HepG2 (cell line): ENCODE data around the gene FGFR3. TPM values are rescaled to one million over a fixed set of nuclear protein-coding genes. Genes with fewer than 3 reads are reported as not detected.
A peak's percentile ranks its signal among the peaks of the same experiment; 100 is the strongest.

ENCODE experiments used
- AKAP8 ChIP-seq: sonication (generic); formaldehyde crosslinking; IDR thresholded peaks from 2 replicates; pipeline ENCODE4 v1.5.1; 2020; ENCODE audit warnings: mild to moderate bottlenecking, missing genetic modification reagents
- EP300 ChIP-seq, 3 experiments: sonication (generic) in 1 of 3; formaldehyde crosslinking in 1 of 3; IDR thresholded peaks; 2 replicates each; pipeline versions ENCODE4 v1.5.1 to v1.6.1; 2011 to 2020; ENCODE audit warnings: low read depth in 2 of 3, low read length in 2 of 3, borderline replicate concordance in 1 of 3, improper control_type of control experiment in 1 of 3, mild to moderate bottlenecking in 1 of 3, missing genetic modification reagents in 1 of 3, moderate library complexity in 1 of 3
- GABPB1 ChIP-seq: IDR thresholded peaks from 2 replicates; pipeline ENCODE4 v1.6.1; 2016; ENCODE audit warnings: mild to moderate bottlenecking, missing genetic modification reagents, moderate library complexity, missing compliant biosample characterization
- KLF11 ChIP-seq: IDR thresholded peaks from 2 replicates; pipeline ENCODE4 v1.6.1; 2016; ENCODE audit warnings: missing compliant biosample characterization
- LCORL ChIP-seq, 2 experiments: fragments of 450-650 bp in 1 of 2; sonication (generic) in 1 of 2; formaldehyde crosslinking in 1 of 2; IDR thresholded peaks; 2 replicates each; pipeline versions ENCODE4 v1.5.0 to v1.6.1; 2017 to 2020; ENCODE audit warnings: antibody characterized with exemption in 1 of 2, missing genetic modification reagents in 1 of 2
- REPIN1 ChIP-seq: sonication (generic); formaldehyde crosslinking; IDR thresholded peaks from 2 replicates; pipeline ENCODE4 v1.8.0; 2022; ENCODE audit warnings: missing genetic modification reagents, low read depth, mild to moderate bottlenecking, borderline replicate concordance
- SAP130 ChIP-seq: IDR thresholded peaks from 2 replicates; pipeline ENCODE4 v1.6.1; 2016; ENCODE audit warnings: low read depth
- ZKSCAN1 ChIP-seq: fragments of 150-350 bp; IDR thresholded peaks from 2 replicates; pipeline ENCODE4 v1.6.1; 2014; ENCODE audit warnings: low read length
- ZNF17 ChIP-seq: sonication (generic); formaldehyde crosslinking; IDR thresholded peaks from 2 replicates; pipeline ENCODE4 v1.5.0; 2020; ENCODE audit warnings: mild to moderate bottlenecking, missing genetic modification reagents
- ZNF230 ChIP-seq: sonication (generic); formaldehyde crosslinking; IDR thresholded peaks from 2 replicates; pipeline ENCODE4 v1.4.0; 2020; ENCODE audit warnings: mild to moderate bottlenecking, missing genetic modification reagents
- ZNF329 ChIP-seq: sonication (generic); formaldehyde crosslinking; IDR thresholded peaks from 2 replicates; pipeline ENCODE4 v1.9.0; 2021; ENCODE audit warnings: low read depth, mild to moderate bottlenecking, missing genetic modification reagents
- ZNF510 ChIP-seq: sonication (generic); formaldehyde crosslinking; IDR thresholded peaks from 2 replicates; pipeline ENCODE4 v1.4.0; 2020; ENCODE audit warnings: low read depth, mild to moderate bottlenecking, missing genetic modification reagents
- ZNF598 ChIP-seq: sonication (generic); formaldehyde crosslinking; IDR thresholded peaks from 2 replicates; pipeline ENCODE4 v1.5.1; 2020; ENCODE audit warnings: mild to moderate bottlenecking, missing genetic modification reagents, borderline replicate concordance
- ZNF768 ChIP-seq: sonication (generic); formaldehyde crosslinking; IDR thresholded peaks from 2 replicates; pipeline ENCODE4 v1.4.0; 2020; ENCODE audit warnings: missing genetic modification reagents
- ZNF839 ChIP-seq: sonication (generic); formaldehyde crosslinking; IDR thresholded peaks from 2 replicates; pipeline ENCODE4 v1.4.0; 2020; ENCODE audit warnings: missing genetic modification reagents, mild to moderate bottlenecking, borderline replicate concordance
- polyA plus RNA-seq, 8 experiments: library from polyadenylated mRNA; depleted of rRNA in 3 of 8; stranded (reverse) in 7 of 8; unstranded in 1 of 8; fragments of >200 nt; fragmentation: Illumina TruSeq in 4 of 8; extraction: Trizol in 4 of 8; gene quantifications; 2 replicates each; pipeline versions ENCODE4 v1.2.1 to v1.2.3, GENCODE V29; 2011 to 2016; ENCODE audit warnings: low read depth in 4 of 8, missing spikeins in 1 of 8, mixed read lengths in 1 of 8; ENCODE audit not compliant: insufficient read depth in 1 of 8
- total RNA-seq, 5 experiments: library from RNA; depleted of rRNA; stranded (reverse); fragments of >200 nt; fragmentation: Illumina TruSeq; extraction: Trizol; gene quantifications; 2 replicates each; pipeline ENCODE4 v1.2.3, GENCODE V29; 2016; ENCODE audit warnings: low read depth in 1 of 5
- TF ChIP-seq, protein P1 (sequence below): sonication (generic); formaldehyde crosslinking; IDR thresholded peaks from 2 replicates; pipeline ENCODE4 v1.9.0; 2022; ENCODE audit warnings: missing genetic modification reagents, mild to moderate bottlenecking, borderline replicate concordance
- TF ChIP-seq, protein P2 (sequence below): sonication (generic); formaldehyde crosslinking; IDR thresholded peaks from 2 replicates; pipeline ENCODE4 v1.8.1; 2023; ENCODE audit warnings: mild to moderate bottlenecking, moderate library complexity, missing genetic modification reagents
- TF ChIP-seq, protein P3 (sequence below): sonication (generic); formaldehyde crosslinking; conservative IDR thresholded peaks from 2 replicates; pipeline ENCODE4 v1.4.0; 2020; ENCODE audit warnings: mild to moderate bottlenecking, missing genetic modification reagents, moderate library complexity
- TF ChIP-seq, protein P4 (sequence below): sonication (generic); formaldehyde crosslinking; IDR thresholded peaks from 2 replicates; pipeline ENCODE4 v1.4.0; 2020; ENCODE audit warnings: missing genetic modification reagents
- TF ChIP-seq, protein P5 (sequence below): sonication (generic); formaldehyde crosslinking; IDR thresholded peaks from 2 replicates; pipeline ENCODE4 v1.4.0; 2020; ENCODE audit warnings: mild to moderate bottlenecking, missing genetic modification reagents

The FGFR3 gene
- total and polyA plus RNA-seq, 2 of the 13 experiments (the other 11 are each of a cell fraction or from before 2014, with no cell fraction given), result 103 to 109 TPM

DNA sequence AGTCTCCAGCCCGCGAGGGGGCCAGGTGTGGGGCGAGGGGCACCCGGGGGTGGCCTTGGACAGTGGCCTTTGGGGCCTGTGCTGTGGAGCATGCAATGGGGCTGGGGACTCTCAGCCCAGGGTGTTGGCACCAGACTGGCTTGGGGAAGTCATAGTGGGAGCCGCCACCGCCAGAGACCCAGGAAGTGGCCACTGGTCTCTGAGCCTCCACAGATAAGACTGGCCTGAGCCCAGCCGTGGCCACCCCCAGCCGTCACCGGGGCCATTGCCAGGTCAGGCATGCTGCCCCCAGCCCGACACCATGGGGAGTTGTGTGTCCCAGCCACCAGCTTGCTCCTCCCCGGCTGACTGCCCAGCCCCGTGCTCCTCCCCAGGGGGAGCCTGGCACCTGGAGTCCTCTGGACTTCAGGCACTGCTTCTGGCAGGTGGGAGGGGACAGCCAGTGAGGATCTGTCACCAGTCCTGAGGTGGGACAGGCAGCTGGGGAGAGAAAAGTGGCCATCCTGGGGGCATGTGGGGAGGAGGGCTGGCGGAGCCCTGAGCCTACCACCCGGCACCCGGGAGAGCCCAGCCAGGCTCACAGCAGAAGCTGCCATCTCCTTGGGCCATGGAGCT, 39.3 kb upstream of the FGFR3 start (continued):
- TF ChIP-seq, protein P1, sequence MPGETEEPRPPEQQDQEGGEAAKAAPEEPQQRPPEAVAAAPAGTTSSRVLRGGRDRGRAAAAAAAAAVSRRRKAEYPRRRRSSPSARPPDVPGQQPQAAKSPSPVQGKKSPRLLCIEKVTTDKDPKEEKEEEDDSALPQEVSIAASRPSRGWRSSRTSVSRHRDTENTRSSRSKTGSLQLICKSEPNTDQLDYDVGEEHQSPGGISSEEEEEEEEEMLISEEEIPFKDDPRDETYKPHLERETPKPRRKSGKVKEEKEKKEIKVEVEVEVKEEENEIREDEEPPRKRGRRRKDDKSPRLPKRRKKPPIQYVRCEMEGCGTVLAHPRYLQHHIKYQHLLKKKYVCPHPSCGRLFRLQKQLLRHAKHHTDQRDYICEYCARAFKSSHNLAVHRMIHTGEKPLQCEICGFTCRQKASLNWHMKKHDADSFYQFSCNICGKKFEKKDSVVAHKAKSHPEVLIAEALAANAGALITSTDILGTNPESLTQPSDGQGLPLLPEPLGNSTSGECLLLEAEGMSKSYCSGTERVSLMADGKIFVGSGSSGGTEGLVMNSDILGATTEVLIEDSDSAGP (CRISPR knock-in tag), result peak; percentile 81
- TF ChIP-seq, protein P2, sequence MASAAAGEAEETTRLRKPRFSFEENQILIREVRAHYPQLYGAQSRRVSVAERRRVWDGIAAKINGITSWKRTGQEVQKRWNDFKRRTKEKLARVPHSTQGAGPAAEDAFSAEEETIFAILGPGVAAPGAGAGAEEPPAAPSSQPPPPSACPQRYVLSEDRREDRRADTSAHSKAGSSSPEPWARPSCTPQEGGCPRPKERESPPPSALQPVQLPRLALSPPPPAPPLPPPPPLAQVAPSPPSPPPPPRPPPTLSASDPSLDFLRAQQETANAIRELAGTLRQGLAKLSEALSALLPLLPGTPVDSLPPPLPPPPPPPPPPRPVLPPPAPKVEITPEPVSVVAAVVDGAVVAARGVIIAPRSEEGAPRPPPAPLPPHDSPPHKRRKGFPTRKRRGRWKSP (CRISPR knock-in tag), result no peak
- 0 out of 2 replicates have a peak, but pooled peaks have one; percentile 43 for TF ChIP-seq ZNF510
- TF ChIP-seq ZKSCAN1, result no peak
- peak; percentile 66 for TF ChIP-seq GABPB1 (CRISPR knock-in tag)
- TF ChIP-seq, protein P3, sequence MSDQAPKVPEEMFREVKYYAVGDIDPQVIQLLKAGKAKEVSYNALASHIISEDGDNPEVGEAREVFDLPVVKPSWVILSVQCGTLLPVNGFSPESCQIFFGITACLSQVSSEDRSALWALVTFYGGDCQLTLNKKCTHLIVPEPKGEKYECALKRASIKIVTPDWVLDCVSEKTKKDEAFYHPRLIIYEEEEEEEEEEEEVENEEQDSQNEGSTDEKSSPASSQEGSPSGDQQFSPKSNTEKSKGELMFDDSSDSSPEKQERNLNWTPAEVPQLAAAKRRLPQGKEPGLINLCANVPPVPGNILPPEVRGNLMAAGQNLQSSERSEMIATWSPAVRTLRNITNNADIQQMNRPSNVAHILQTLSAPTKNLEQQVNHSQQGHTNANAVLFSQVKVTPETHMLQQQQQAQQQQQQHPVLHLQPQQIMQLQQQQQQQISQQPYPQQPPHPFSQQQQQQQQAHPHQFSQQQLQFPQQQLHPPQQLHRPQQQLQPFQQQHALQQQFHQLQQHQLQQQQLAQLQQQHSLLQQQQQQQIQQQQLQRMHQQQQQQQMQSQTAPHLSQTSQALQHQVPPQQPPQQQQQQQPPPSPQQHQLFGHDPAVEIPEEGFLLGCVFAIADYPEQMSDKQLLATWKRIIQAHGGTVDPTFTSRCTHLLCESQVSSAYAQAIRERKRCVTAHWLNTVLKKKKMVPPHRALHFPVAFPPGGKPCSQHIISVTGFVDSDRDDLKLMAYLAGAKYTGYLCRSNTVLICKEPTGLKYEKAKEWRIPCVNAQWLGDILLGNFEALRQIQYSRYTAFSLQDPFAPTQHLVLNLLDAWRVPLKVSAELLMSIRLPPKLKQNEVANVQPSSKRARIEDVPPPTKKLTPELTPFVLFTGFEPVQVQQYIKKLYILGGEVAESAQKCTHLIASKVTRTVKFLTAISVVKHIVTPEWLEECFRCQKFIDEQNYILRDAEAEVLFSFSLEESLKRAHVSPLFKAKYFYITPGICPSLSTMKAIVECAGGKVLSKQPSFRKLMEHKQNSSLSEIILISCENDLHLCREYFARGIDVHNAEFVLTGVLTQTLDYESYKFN (CRISPR knock-in tag), result peak; percentile 27; the same call in 1 of the 2 replicates
- no peak for TF ChIP-seq ZNF329 (CRISPR knock-in tag)
- no peak for TF ChIP-seq LCORL (IDR thresholded peaks at IDR 0.05)
- peak; percentile 57 for TF ChIP-seq LCORL (CRISPR knock-in tag; IDR thresholded peaks at IDR 0.05)
- peak; percentile 46; the same call in 1 of the 2 replicates for TF ChIP-seq ZNF768 (CRISPR knock-in tag)
- TF ChIP-seq AKAP8 (CRISPR knock-in tag), result peak; percentile 73
- no peak for TF ChIP-seq ZNF839 (CRISPR knock-in tag)
- TF ChIP-seq EP300 (IDR thresholded peaks at IDR 0.05; ENCODE audit: low read depth in 2 of 2, low read length in 2 of 2), result no peak
- no peak for TF ChIP-seq EP300 (CRISPR knock-in tag; IDR thresholded peaks at IDR 0.05; ENCODE audit: borderline replicate concordance)
- 0 out of 2 replicates have a peak, but pooled peaks have one; percentile 42 for TF ChIP-seq ZNF17 (CRISPR knock-in tag)
- peak; percentile 36; the same call in 1 of the 2 replicates for TF ChIP-seq SAP130 (CRISPR knock-in tag)
- 0 out of 2 replicates have a peak, but pooled peaks have one; percentile 54 for TF ChIP-seq ZNF230 (CRISPR knock-in tag)
- TF ChIP-seq ZNF598 (CRISPR knock-in tag), result no peak
- TF ChIP-seq REPIN1, result peak; percentile 34; the same call in 1 of the 2 replicates
- TF ChIP-seq, protein P4, sequence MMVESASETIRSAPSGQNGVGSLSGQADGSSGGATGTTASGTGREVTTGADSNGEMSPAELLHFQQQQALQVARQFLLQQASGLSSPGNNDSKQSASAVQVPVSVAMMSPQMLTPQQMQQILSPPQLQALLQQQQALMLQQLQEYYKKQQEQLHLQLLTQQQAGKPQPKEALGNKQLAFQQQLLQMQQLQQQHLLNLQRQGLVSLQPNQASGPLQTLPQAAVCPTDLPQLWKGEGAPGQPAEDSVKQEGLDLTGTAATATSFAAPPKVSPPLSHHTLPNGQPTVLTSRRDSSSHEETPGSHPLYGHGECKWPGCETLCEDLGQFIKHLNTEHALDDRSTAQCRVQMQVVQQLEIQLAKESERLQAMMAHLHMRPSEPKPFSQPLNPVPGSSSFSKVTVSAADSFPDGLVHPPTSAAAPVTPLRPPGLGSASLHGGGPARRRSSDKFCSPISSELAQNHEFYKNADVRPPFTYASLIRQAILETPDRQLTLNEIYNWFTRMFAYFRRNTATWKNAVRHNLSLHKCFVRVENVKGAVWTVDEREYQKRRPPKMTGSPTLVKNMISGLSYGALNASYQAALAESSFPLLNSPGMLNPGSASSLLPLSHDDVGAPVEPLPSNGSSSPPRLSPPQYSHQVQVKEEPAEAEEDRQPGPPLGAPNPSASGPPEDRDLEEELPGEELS, result no peak
- 0 out of 2 replicates have a peak, but pooled peaks have one; percentile 10 for TF ChIP-seq KLF11 (CRISPR knock-in tag)
- TF ChIP-seq, protein P5, sequence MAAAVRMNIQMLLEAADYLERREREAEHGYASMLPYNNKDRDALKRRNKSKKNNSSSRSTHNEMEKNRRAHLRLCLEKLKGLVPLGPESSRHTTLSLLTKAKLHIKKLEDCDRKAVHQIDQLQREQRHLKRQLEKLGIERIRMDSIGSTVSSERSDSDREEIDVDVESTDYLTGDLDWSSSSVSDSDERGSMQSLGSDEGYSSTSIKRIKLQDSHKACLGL (CRISPR knock-in tag), result peak; percentile 81; the same call in 1 of the 2 replicates
